Erythroblast (primary cell): Measurements from ENCODE around the gene IL6R.

ENCODE experiments used
- GATA1 ChIP-seq: IDR thresholded peaks from 2 replicates; pipeline ENCODE4 v1.6.1; 2011; ENCODE audit warnings: low read depth, mild to moderate bottlenecking, control low read depth, low read length, moderate library complexity
- POLR2A ChIP-seq: IDR thresholded peaks from 2 replicates; pipeline ENCODE4 v1.6.1; 2011; ENCODE audit warnings: mild to moderate bottlenecking, low read length

DNA sequence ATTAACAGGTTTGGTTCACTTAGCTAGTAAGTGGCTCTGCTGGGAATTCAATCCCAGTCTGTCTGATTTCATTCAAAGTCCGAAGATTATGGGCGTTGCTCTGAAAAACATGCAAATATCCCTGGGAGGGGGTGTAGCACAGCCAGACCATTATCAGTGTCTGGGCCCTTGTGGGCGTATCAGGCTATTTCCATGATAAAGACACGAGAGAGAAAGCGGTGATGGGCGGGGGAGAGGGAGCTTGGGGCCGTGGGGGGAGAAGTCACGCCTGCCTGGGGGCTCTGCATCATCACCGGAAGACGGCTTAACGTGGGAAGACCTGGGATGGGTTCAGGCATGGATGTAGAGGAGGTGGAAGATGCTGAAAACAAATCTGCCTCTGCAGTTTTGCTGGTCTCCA, 25.8 kb downstream of the IL6R start:
- TF ChIP-seq POLR2A, result no peak
- TF ChIP-seq GATA1, result no peak
